GM12864 (cell line): ENCODE measurements around the gene UFSP1.
"Not testable (repeated sequence)": the region's sequence is repeated elsewhere in the genome, so short reads cannot be mapped to it uniquely, and the experiment has no call there.

ENCODE experiments used
- DNase-seq: peaks from one replicate; pipeline ENCODE4 v3.0.0-alpha.2; 2011; ENCODE audit warnings: low read depth
- H3K4me3 ChIP-seq: 2 replicates; pipeline ENCODE4 v1.5.1; 2011; ENCODE audit warnings: mild to moderate bottlenecking, low read depth, low read length, control low read depth
- CTCF ChIP-seq: IDR thresholded peaks from 2 replicates; pipeline ENCODE4 v1.5.1; 2011; ENCODE audit warnings: low read depth, mild to moderate bottlenecking, moderate library complexity, low read length, control low read depth, inconsistent platforms; ENCODE audit errors: missing control alignments

Gene UFSP1

GRCh38 chr7:100863406-100863950 is 26.0 kb downstream of the UFSP1 start:
- H3K4me3 ChIP-seq = no peak overlapping the region
- no peak for DNase-seq
- no peak for TF ChIP-seq CTCF

- no peak for TF ChIP-seq CTCF
- H3K4me3 ChIP-seq = no peak overlapping the region
- no peak for DNase-seq
Measured at GRCh38 chr7:100861616-100861985, 27.9 kb downstream of the UFSP1 start.

GRCh38 chr7:100860702-100861615 is 28.6 kb downstream of the UFSP1 start:
- TF ChIP-seq CTCF = no peak
- no peak for DNase-seq
- no peak overlapping the region for H3K4me3 ChIP-seq

- no peak for TF ChIP-seq CTCF
- no peak for DNase-seq
Measured at GRCh38 chr7:100859856-100860255, 29.7 kb downstream of the UFSP1 start.

GRCh38 chr7:100856871-100857282 is 32.6 kb downstream of the UFSP1 start:
- no peak for TF ChIP-seq CTCF

More at GRCh38 chr7:100859856-100860255, 29.7 kb downstream of the UFSP1 start:
- no peak overlapping the region for H3K4me3 ChIP-seq

GRCh38 chr7:100855515-100855914 is 34.0 kb downstream of the UFSP1 start:
- no peak for TF ChIP-seq CTCF
- DNase-seq = no peak

More at GRCh38 chr7:100856871-100857282, 32.6 kb downstream of the UFSP1 start:
- no peak for DNase-seq
- no peak overlapping the region for H3K4me3 ChIP-seq

GRCh38 chr7:100854899-100855298 is 34.6 kb downstream of the UFSP1 start:
- not testable (repeated sequence) for DNase-seq, H3K4me3 ChIP-seq

More at GRCh38 chr7:100855515-100855914, 34.0 kb downstream of the UFSP1 start:
- no peak overlapping the region for H3K4me3 ChIP-seq
